ENCODE data around the gene C3orf38.
"Not testable (repeated sequence)": the region's sequence is repeated elsewhere in the genome, so short reads cannot be mapped to it uniquely, and the experiment has no call there.

Gene C3orf38

GRCh38 chr3:88166419-88166971 lies 16.7 kb downstream of the C3orf38 start:
- FAIRE-seq, result no peak

- FAIRE-seq, result no peak
Observed at GRCh38 chr3:88167173-88167572, 17.4 kb downstream of the C3orf38 start.

- FAIRE-seq, result no peak
Observed at GRCh38 chr3:88167704-88168103, 17.9 kb downstream of the C3orf38 start.

GRCh38 chr3:88168171-88168570 lies 18.4 kb downstream of the C3orf38 start:
- no peak for FAIRE-seq

GRCh38 chr3:88180398-88180999 lies 30.7 kb downstream of the C3orf38 start:
- FAIRE-seq, result no peak

GRCh38 chr3:88182165-88182918 lies 32.6 kb downstream of the C3orf38 start:
- not testable (repeated sequence) for FAIRE-seq

- FAIRE-seq, result no peak
Observed at GRCh38 chr3:88188436-88188835, 38.7 kb downstream of the C3orf38 start.

- no peak for FAIRE-seq
Observed at GRCh38 chr3:88189361-88189810, 39.6 kb downstream of the C3orf38 start.

- no peak for FAIRE-seq
Observed at GRCh38 chr3:88191872-88192409, 42.2 kb downstream of the C3orf38 start.

- no peak for FAIRE-seq
Observed at GRCh38 chr3:88192631-88193030, 42.9 kb downstream of the C3orf38 start.

- FAIRE-seq, result no peak
Observed at GRCh38 chr3:88195951-88196434, 46.2 kb downstream of the C3orf38 start.

GRCh38 chr3:88198121-88198520 lies 48.4 kb downstream of the C3orf38 start:
- FAIRE-seq, result no peak

GRCh38 chr3:88203642-88204055 lies 53.9 kb downstream of the C3orf38 start:
- peak; percentile 91 for FAIRE-seq
